Renal cortical epithelial cell (primary cell): ENCODE results near the gene CUL9. TPM values are rescaled to one million over a fixed set of nuclear protein-coding genes. Genes with fewer than 3 reads are reported as not detected.
A peak's percentile ranks its signal among the peaks of the same experiment; 100 is the strongest.

Experiments used
- DNase-seq: peaks from one replicate; pipeline ENCODE4 v3.0.0-alpha.2; 2011; ENCODE audit warnings: low read depth
- total RNA-seq: library from RNA; depleted of rRNA; stranded (reverse); fragments of >200 nt; gene quantifications from 2 replicates; pipeline ENCODE4 v1.2.3, GENCODE V29; 2014

CUL9 gene
- total RNA-seq, 1 donor from 2014 or later = 43.4 TPM

GRCh38 chr6:43173591-43174262 lies 8.3 kb upstream of the CUL9 start:
- no peak for DNase-seq

GRCh38 chr6:43174263-43175112 lies 7.5 kb upstream of the CUL9 start:
- peak; percentile 99 for DNase-seq

GRCh38 chr6:43175676-43176422 lies 6.1 kb upstream of the CUL9 start:
- DNase-seq = no peak

- DNase-seq = no peak
These were observed 5.6 kb upstream of the CUL9 start for GRCh38 chr6:43176423-43176786.

GRCh38 chr6:43178150-43178549 lies 3.8 kb upstream of the CUL9 start:
- DNase-seq = no peak

- no peak for DNase-seq
These were observed 2.8 kb upstream of the CUL9 start for GRCh38 chr6:43178951-43179830.

GRCh38 chr6:43180058-43180457 lies 1.9 kb upstream of the CUL9 start:
- no peak for DNase-seq

- no peak for DNase-seq
These were observed 1.0 kb upstream of the CUL9 start for GRCh38 chr6:43180985-43181384.

GRCh38 chr6:43181621-43181941 lies 415 bp upstream of the CUL9 start:
- peak; percentile 29 for DNase-seq

- DNase-seq = no peak
These were observed 1.4 kb downstream of the CUL9 start for GRCh38 chr6:43183441-43183840.

- no peak for DNase-seq
These were observed 2.4 kb downstream of the CUL9 start for GRCh38 chr6:43184268-43184985.

- DNase-seq = no peak
These were observed 3.5 kb downstream of the CUL9 start for GRCh38 chr6:43185391-43185985.

GRCh38 chr6:43186019-43186418 lies 4.0 kb downstream of the CUL9 start:
- no peak for DNase-seq

- no peak for DNase-seq
These were observed 4.7 kb downstream of the CUL9 start for GRCh38 chr6:43186706-43187105.

GRCh38 chr6:43187821-43188220 lies 5.8 kb downstream of the CUL9 start:
- no peak for DNase-seq

- no peak for DNase-seq
These were observed 6.4 kb downstream of the CUL9 start for GRCh38 chr6:43188426-43188825.

- DNase-seq = no peak
These were observed 7.8 kb downstream of the CUL9 start for GRCh38 chr6:43189776-43190304.

GRCh38 chr6:43192911-43193310 lies 10.9 kb downstream of the CUL9 start:
- DNase-seq = no peak

GRCh38 chr6:43193929-43194328 lies 11.9 kb downstream of the CUL9 start:
- DNase-seq = no peak

- DNase-seq = no peak
These were observed 14.3 kb downstream of the CUL9 start for GRCh38 chr6:43196337-43196736.
